GM12875 (cell line): ENCODE measurements around the gene ZFPM1.

Experiments
- H3K4me3 ChIP-seq: one replicate; pipeline ENCODE4 v1.5.1; 2011; ENCODE audit warnings: low read depth, low read length, control low read depth
- CTCF ChIP-seq: IDR thresholded peaks from 2 replicates; pipeline ENCODE4 v1.5.1; 2011; ENCODE audit warnings: low read depth, mild to moderate bottlenecking, control low read depth, inconsistent platforms, low read length, moderate library complexity, borderline replicate concordance; ENCODE audit not compliant: insufficient read depth

The ZFPM1 gene

GRCh38 chr16:88491560-88492310 lies 38.7 kb downstream of the ZFPM1 start:
- no peak for TF ChIP-seq CTCF
- H3K4me3 ChIP-seq = no peak overlapping the region

GRCh38 chr16:88493879-88494278 lies 40.8 kb downstream of the ZFPM1 start:
- no peak overlapping the region for H3K4me3 ChIP-seq
- TF ChIP-seq CTCF = no peak

- no peak overlapping the region for H3K4me3 ChIP-seq
- no peak for TF ChIP-seq CTCF
Observed at GRCh38 chr16:88494335-88495154, 41.5 kb downstream of the ZFPM1 start.

- no peak overlapping the region for H3K4me3 ChIP-seq
- no peak for TF ChIP-seq CTCF
Observed at GRCh38 chr16:88495268-88495772, 42.2 kb downstream of the ZFPM1 start.

- no peak for TF ChIP-seq CTCF
- no peak overlapping the region for H3K4me3 ChIP-seq
Observed at GRCh38 chr16:88497561-88498462, 44.7 kb downstream of the ZFPM1 start.

- no peak overlapping the region for H3K4me3 ChIP-seq
- TF ChIP-seq CTCF = no peak
Observed at GRCh38 chr16:88498576-88499208, 45.6 kb downstream of the ZFPM1 start.
